NCI-H1105 (cell line): Measurements from ENCODE around the gene FOXL3.
"Not testable (repeated sequence)": the region's sequence is repeated elsewhere in the genome, so short reads cannot be mapped to it uniquely, and the experiment has no call there.

Source experiments
- DNase-seq: peaks from one replicate; lab custom pipeline; 2025; lab: John Stamatoyannopoulos, UW

The FOXL3 gene

GRCh38 chr7:289756-290553 lies at the start of gene FOXL3:
TSS of gene FOXL3 (plus strand) at chr7:290170. CDS start at chr7:290170, 0 bp downstream.
- no peak for DNase-seq

GRCh38 chr7:240887-241421 lies 49.0 kb upstream of the FOXL3 start:
- DNase-seq, result no peak

- DNase-seq, result no peak
Observed at GRCh38 chr7:241513-241912, 48.5 kb upstream of the FOXL3 start.

- not testable (repeated sequence) for DNase-seq
Observed at GRCh38 chr7:242826-243579, 47.0 kb upstream of the FOXL3 start.

- DNase-seq, result not testable (repeated sequence)
Observed at GRCh38 chr7:243580-243978, 46.4 kb upstream of the FOXL3 start.

GRCh38 chr7:244974-245373 lies 45.0 kb upstream of the FOXL3 start:
- DNase-seq, result no peak

GRCh38 chr7:245574-246295 lies 44.2 kb upstream of the FOXL3 start:
- DNase-seq, result no peak

- DNase-seq, result no peak
Observed at GRCh38 chr7:246451-246850, 43.5 kb upstream of the FOXL3 start.

- DNase-seq, result no peak
Observed at GRCh38 chr7:247181-247580, 42.8 kb upstream of the FOXL3 start.

GRCh38 chr7:247636-248035 lies 42.3 kb upstream of the FOXL3 start:
- no peak for DNase-seq

GRCh38 chr7:248732-249435 lies 41.1 kb upstream of the FOXL3 start:
- no peak for DNase-seq

- no peak for DNase-seq
Observed at GRCh38 chr7:249989-250388, 40.0 kb upstream of the FOXL3 start.

- no peak for DNase-seq
Observed at GRCh38 chr7:250523-250922, 39.4 kb upstream of the FOXL3 start.

GRCh38 chr7:251005-251404 lies 39.0 kb upstream of the FOXL3 start:
- DNase-seq, result no peak

- no peak for DNase-seq
Observed at GRCh38 chr7:251446-252175, 38.4 kb upstream of the FOXL3 start.

GRCh38 chr7:252216-252965 lies 37.6 kb upstream of the FOXL3 start:
- no peak for DNase-seq

- no peak for DNase-seq
Observed at GRCh38 chr7:252981-253380, 37.0 kb upstream of the FOXL3 start.

GRCh38 chr7:253581-254336 lies 36.2 kb upstream of the FOXL3 start:
- no peak for DNase-seq

GRCh38 chr7:254337-255037 lies 35.5 kb upstream of the FOXL3 start:
- no peak for DNase-seq
